SH-SY5Y (cell line): Measurements from ENCODE around the gene SIGLEC5.

Experiments used
- GATA2 ChIP-seq: IDR thresholded peaks from 2 replicates; pipeline ENCODE4 v1.6.1; 2011; ENCODE audit warnings: mild to moderate bottlenecking, low read depth, low read length
- GATA3 ChIP-seq: IDR thresholded peaks from 2 replicates; pipeline ENCODE4 v1.6.1; 2011; ENCODE audit warnings: low read depth, mild to moderate bottlenecking, low read length, moderate library complexity

GRCh38 chr19:51593138-51593890 lies 36.9 kb downstream of the SIGLEC5 start:
- no peak; the same call in none of the 2 replicates for TF ChIP-seq GATA2
- no peak for TF ChIP-seq GATA3
